Activated naive CD8-positive, alpha-beta T cell treated with anti-CD3 and anti-CD28 coated beads, Interleukin-2, amount 10 ng/mL, durations not matched to agents 7 days and 5 days (primary cell): ENCODE data around the gene SUCLG2. TPM values are rescaled to one million over a fixed set of nuclear protein-coding genes. Genes with fewer than 3 reads are reported as not detected.
A peak's percentile ranks its signal among the peaks of the same experiment; 100 is the strongest.

Source experiments
- ATAC-seq: fragments of 150-1000 bp; cut with Tn5 transposase; one replicate; pipeline ENCODE4 v1.10.0; 2021; ENCODE audit warnings: low read depth, moderate library complexity
- POLR2A ChIA-PET: fragments of 350-600 bp; sonication (Branson Sonifier 250); formaldehyde crosslinking; loops from one replicate; lab custom pipeline; 2021; ENCODE audit warnings: antibody characterized with exemption; lab: Charles Lee
- DNase-seq: peaks from one replicate; pipeline ENCODE4 v3.0.0; 2021
- H3K27ac Mint-ChIP-seq: one replicate; pipeline ENCODE4 v1.8.0; 2022; ENCODE audit warnings: mild to moderate bottlenecking, mixed read lengths
- H3K27me3 Mint-ChIP-seq: one replicate; pipeline ENCODE4 v1.8.0; 2022; ENCODE audit warnings: mild to moderate bottlenecking, moderate library complexity, mixed read lengths
- H3K36me3 Mint-ChIP-seq: one replicate; pipeline ENCODE4 v1.8.0; 2021; ENCODE audit warnings: mild to moderate bottlenecking, mixed read lengths
- H3K4me1 Mint-ChIP-seq: one replicate; pipeline ENCODE4 v1.8.0; 2021; ENCODE audit warnings: mixed read lengths
- H3K4me3 Mint-ChIP-seq: one replicate; pipeline ENCODE4 v1.8.0; 2022; ENCODE audit warnings: mild to moderate bottlenecking, moderate library complexity, mixed read lengths
- H3K9me3 Mint-ChIP-seq: one replicate; pipeline ENCODE4 v1.8.0; 2021; ENCODE audit warnings: mixed read lengths
- total RNA-seq, 2 experiments: library from RNA; stranded (reverse); gene quantifications; one replicate each; pipeline ENCODE4 v1.2.3, GENCODE V29; 2021

The SUCLG2 gene
- total RNA-seq, 2 experiments from 2014 or later, result 64.0 to 68.2 TPM

GRCh38 chr3:67493808-67494207, 160.6 kb downstream of the SUCLG2 start:
- Mint-ChIP-seq H3K27ac (no peak overlapping the region), H3K9me3 (peaks cover 1% of the 10 kb centered on the region), H3K4me3 (no peak overlapping the region), H3K36me3 (peaks cover 53% of the 10 kb centered on the region), H3K4me1 (peaks cover 2% of the 10 kb centered on the region), H3K27me3 (no peaks in the 10 kb centered on the region)
- DNase-seq (no peak), ATAC-seq (no peak)
- POLR2A ChIA-PET, result no interaction called here

- Mint-ChIP-seq H3K4me1 (peaks cover 2% of the 10 kb centered on the region), H3K36me3 (peaks cover 53% of the 10 kb centered on the region), H3K27me3 (no peaks in the 10 kb centered on the region), H3K9me3 (peaks cover 1% of the 10 kb centered on the region), H3K4me3 (no peak overlapping the region), H3K27ac (no peak overlapping the region)
- POLR2A ChIA-PET, result no interaction called here
- no peak for ATAC-seq
- no peak for DNase-seq
These were observed 163.8 kb downstream of the SUCLG2 start for GRCh38 chr3:67490658-67491057.

- no peak for DNase-seq
- Mint-ChIP-seq H3K27ac (no peak overlapping the region), H3K27me3 (no peaks in the 10 kb centered on the region), H3K36me3 (peaks cover 47% of the 10 kb centered on the region), H3K4me3 (no peak overlapping the region), H3K9me3 (peaks cover 1% of the 10 kb centered on the region), H3K4me1 (peaks cover 2% of the 10 kb centered on the region)
- POLR2A ChIA-PET, result no interaction called here
- peak; percentile 33 for ATAC-seq
These were observed 164.6 kb downstream of the SUCLG2 start for GRCh38 chr3:67489816-67490215.

GRCh38 chr3:67487564-67488114, 166.8 kb downstream of the SUCLG2 start:
- H3K4me3 Mint-ChIP-seq, result no peak overlapping the region
- peaks cover 12% of the 10 kb centered on the region for H3K4me1 Mint-ChIP-seq
- peaks cover 53% of the 10 kb centered on the region for H3K36me3 Mint-ChIP-seq
- H3K27me3 Mint-ChIP-seq, result no peaks in the 10 kb centered on the region
- no peak overlapping the region for H3K27ac Mint-ChIP-seq
- POLR2A ChIA-PET, result no interaction called here
- DNase-seq (no peak), ATAC-seq (no peak)
- H3K9me3 Mint-ChIP-seq, result peaks cover 1% of the 10 kb centered on the region

- H3K36me3 Mint-ChIP-seq, result peaks cover 55% of the 10 kb centered on the region
These were observed 167.5 kb downstream of the SUCLG2 start for GRCh38 chr3:67486883-67487282.

GRCh38 chr3:67484085-67484484, 170.3 kb downstream of the SUCLG2 start:
- no peak overlapping the region for H3K4me3 Mint-ChIP-seq
- ATAC-seq (no peak), DNase-seq (no peak)
- H3K27me3 Mint-ChIP-seq, result no peaks in the 10 kb centered on the region
- POLR2A ChIA-PET, result no interaction called here
- peak overlapping the region; percentile 55 for H3K27ac Mint-ChIP-seq
- peaks cover 10% of the 10 kb centered on the region for H3K4me1 Mint-ChIP-seq
- H3K9me3 Mint-ChIP-seq, result peaks cover 2% of the 10 kb centered on the region
- H3K36me3 Mint-ChIP-seq, result peaks cover 54% of the 10 kb centered on the region

More at GRCh38 chr3:67486883-67487282, 167.5 kb downstream of the SUCLG2 start:
- POLR2A ChIA-PET, result no interaction called here
- peaks cover 12% of the 10 kb centered on the region for H3K4me1 Mint-ChIP-seq
- H3K27me3 Mint-ChIP-seq, result no peaks in the 10 kb centered on the region
- ATAC-seq (no peak), DNase-seq (no peak)
- no peak overlapping the region for H3K27ac Mint-ChIP-seq
- H3K9me3 Mint-ChIP-seq, result peaks cover 1% of the 10 kb centered on the region
- no peak overlapping the region for H3K4me3 Mint-ChIP-seq

- ATAC-seq (no peak), DNase-seq (no peak)
- Mint-ChIP-seq H3K9me3 (peaks cover 2% of the 10 kb centered on the region), H3K27me3 (no peaks in the 10 kb centered on the region), H3K4me1 (peaks cover 10% of the 10 kb centered on the region), H3K4me3 (no peak overlapping the region), H3K27ac (no peak overlapping the region), H3K36me3 (peaks cover 60% of the 10 kb centered on the region)
- POLR2A ChIA-PET, result no interaction called here
These were observed 173.3 kb downstream of the SUCLG2 start for GRCh38 chr3:67481126-67481525.

GRCh38 chr3:67478423-67478822, 176.0 kb downstream of the SUCLG2 start:
- ATAC-seq (no peak), DNase-seq (no peak)
- Mint-ChIP-seq H3K4me1 (peaks cover 1% of the 10 kb centered on the region), H3K9me3 (peaks cover 2% of the 10 kb centered on the region), H3K27me3 (no peaks in the 10 kb centered on the region), H3K36me3 (peaks cover 53% of the 10 kb centered on the region), H3K27ac (no peak overlapping the region), H3K4me3 (no peak overlapping the region)
- POLR2A ChIA-PET, result no interaction called here

GRCh38 chr3:67474311-67474710, 180.1 kb downstream of the SUCLG2 start:
- Mint-ChIP-seq H3K9me3 (peaks cover 1% of the 10 kb centered on the region), H3K4me1 (no peaks in the 10 kb centered on the region), H3K27me3 (no peaks in the 10 kb centered on the region), H3K27ac (no peak overlapping the region), H3K4me3 (no peak overlapping the region), H3K36me3 (peaks cover 42% of the 10 kb centered on the region)
- no peak for DNase-seq
- POLR2A ChIA-PET, result no interaction called here
- no peak for ATAC-seq

- DNase-seq (no peak), ATAC-seq (no peak)
- H3K36me3 Mint-ChIP-seq, result peaks cover 43% of the 10 kb centered on the region
- H3K27ac Mint-ChIP-seq, result no peak overlapping the region
- POLR2A ChIA-PET, result interaction anchor here (0.6 kb wide), 2 partner anchors 26 to 130 kb away, joined by 3 read pairs; no protein-coding TSS in a partner anchor
- H3K4me1 Mint-ChIP-seq, result no peaks in the 10 kb centered on the region
- no peaks in the 10 kb centered on the region for H3K27me3 Mint-ChIP-seq
- peaks cover 2% of the 10 kb centered on the region for H3K9me3 Mint-ChIP-seq
- no peak overlapping the region for H3K4me3 Mint-ChIP-seq
These were observed 181.7 kb downstream of the SUCLG2 start for GRCh38 chr3:67472674-67473201.

GRCh38 chr3:67470207-67470606, 184.2 kb downstream of the SUCLG2 start:
- Mint-ChIP-seq H3K36me3 (peaks cover 36% of the 10 kb centered on the region), H3K4me1 (no peaks in the 10 kb centered on the region), H3K4me3 (no peak overlapping the region), H3K27ac (no peak overlapping the region), H3K9me3 (peaks cover 2% of the 10 kb centered on the region), H3K27me3 (no peaks in the 10 kb centered on the region)
- ATAC-seq, result no peak
- POLR2A ChIA-PET, result no interaction called here
- DNase-seq, result no peak

- Mint-ChIP-seq H3K4me1 (peaks cover 2% of the 10 kb centered on the region), H3K4me3 (no peak overlapping the region), H3K36me3 (peaks cover 38% of the 10 kb centered on the region), H3K9me3 (peaks cover 2% of the 10 kb centered on the region), H3K27ac (no peak overlapping the region), H3K27me3 (no peaks in the 10 kb centered on the region)
- DNase-seq, result no peak
- POLR2A ChIA-PET, result no interaction called here
- no peak for ATAC-seq
These were observed 185.9 kb downstream of the SUCLG2 start for GRCh38 chr3:67468511-67468910.

GRCh38 chr3:67463656-67464055, 190.8 kb downstream of the SUCLG2 start:
- DNase-seq (no peak), ATAC-seq (no peak)
- Mint-ChIP-seq H3K9me3 (no peaks in the 10 kb centered on the region), H3K4me1 (peaks cover 2% of the 10 kb centered on the region), H3K4me3 (no peak overlapping the region), H3K27ac (no peak overlapping the region), H3K36me3 (peaks cover 36% of the 10 kb centered on the region), H3K27me3 (no peaks in the 10 kb centered on the region)
- POLR2A ChIA-PET, result no interaction called here

- POLR2A ChIA-PET, result no interaction called here
These were observed 192.2 kb downstream of the SUCLG2 start for GRCh38 chr3:67462187-67462586.

More at GRCh38 chr3:67462187-67462586, 192.2 kb downstream of the SUCLG2 start:
- ATAC-seq (no peak), DNase-seq (no peak)
- H3K4me1 Mint-ChIP-seq, result peaks cover 2% of the 10 kb centered on the region
- H3K4me3 Mint-ChIP-seq, result no peak overlapping the region
- H3K9me3 Mint-ChIP-seq, result no peaks in the 10 kb centered on the region
- H3K27ac Mint-ChIP-seq, result no peak overlapping the region
- no peaks in the 10 kb centered on the region for H3K27me3 Mint-ChIP-seq
- H3K36me3 Mint-ChIP-seq, result peaks cover 29% of the 10 kb centered on the region
